NT2/D1 (cell line): Measurements from ENCODE around the gene CDH20.

Source experiments
- SUZ12 ChIP-seq: IDR thresholded peaks from 2 replicates; pipeline ENCODE4 v1.6.1; 2011; ENCODE audit not compliant: insufficient read length, insufficient read depth; ENCODE audit errors: extremely low read depth
- YY1 ChIP-seq: IDR thresholded peaks from 2 replicates; pipeline ENCODE4 v1.6.1; 2011; ENCODE audit not compliant: insufficient read length, insufficient read depth

GRCh38 chr18:61432590-61432989 is 99.4 kb downstream of the CDH20 start:
- no peak for TF ChIP-seq YY1
- no peak for TF ChIP-seq SUZ12
